Measurements from ENCODE around the gene S100A6. TPM values are rescaled to one million over a fixed set of nuclear protein-coding genes. Genes with fewer than 3 reads are reported as not detected.

The S100A6 gene
- total RNA-seq, 1 donor from 2014 or later = 1.1 TPM

GRCh38 chr1:153557877-153558276, 22.1 kb upstream of the S100A6 start:
- TF ChIP-seq CTCF (IDR thresholded peaks at IDR 0.05) = no peak
- Mint-ChIP-seq H3K4me1 (ENCODE audit: unreplicated experiment) (peaks cover 14% of the 10 kb centered on the region), H3K9me3 (ENCODE audit: unreplicated experiment) (no peaks in the 10 kb centered on the region), H3K27me3 (ENCODE audit: unreplicated experiment) (no peaks in the 10 kb centered on the region), H3K27ac (ENCODE audit: unreplicated experiment) (no peak overlapping the region), H3K36me3 (ENCODE audit: unreplicated experiment) (no peaks in the 10 kb centered on the region), H3K4me3 (ENCODE audit: unreplicated experiment) (no peak overlapping the region)
- no peak for DNase-seq (ENCODE audit: extremely low spot score, unreplicated experiment)

- no peak for TF ChIP-seq CTCF (IDR thresholded peaks at IDR 0.05)
- no peaks in the 10 kb centered on the region for H3K9me3 Mint-ChIP-seq (ENCODE audit: unreplicated experiment)
- no peaks in the 10 kb centered on the region for H3K36me3 Mint-ChIP-seq (ENCODE audit: unreplicated experiment)
- peaks cover 18% of the 10 kb centered on the region for H3K4me1 Mint-ChIP-seq (ENCODE audit: unreplicated experiment)
- no peak overlapping the region for H3K4me3 Mint-ChIP-seq (ENCODE audit: unreplicated experiment)
- DNase-seq (ENCODE audit: extremely low spot score, unreplicated experiment) = no peak
- H3K27me3 Mint-ChIP-seq (ENCODE audit: unreplicated experiment) = no peaks in the 10 kb centered on the region
- no peak overlapping the region for H3K27ac Mint-ChIP-seq (ENCODE audit: unreplicated experiment)
Observed at GRCh38 chr1:153556348-153556747, 20.6 kb upstream of the S100A6 start.

GRCh38 chr1:153553830-153554541, 18.2 kb upstream of the S100A6 start:
- peak overlapping the region; percentile 70 for H3K27ac Mint-ChIP-seq (ENCODE audit: unreplicated experiment)

GRCh38 chr1:153553096-153553495, 17.3 kb upstream of the S100A6 start:
- H3K27me3 Mint-ChIP-seq (ENCODE audit: unreplicated experiment) = no peaks in the 10 kb centered on the region
- H3K27ac Mint-ChIP-seq (ENCODE audit: unreplicated experiment) = peak overlapping the region; percentile 70
- H3K4me1 Mint-ChIP-seq (ENCODE audit: unreplicated experiment) = peaks cover 45% of the 10 kb centered on the region
- no peaks in the 10 kb centered on the region for H3K36me3 Mint-ChIP-seq (ENCODE audit: unreplicated experiment)
- DNase-seq (ENCODE audit: extremely low spot score, unreplicated experiment) = no peak
- no peaks in the 10 kb centered on the region for H3K9me3 Mint-ChIP-seq (ENCODE audit: unreplicated experiment)
- H3K4me3 Mint-ChIP-seq (ENCODE audit: unreplicated experiment) = no peak overlapping the region
- TF ChIP-seq CTCF (IDR thresholded peaks at IDR 0.05) = no peak

More at GRCh38 chr1:153553830-153554541, 18.2 kb upstream of the S100A6 start:
- Mint-ChIP-seq H3K27me3 (ENCODE audit: unreplicated experiment) (no peaks in the 10 kb centered on the region), H3K4me3 (ENCODE audit: unreplicated experiment) (no peak overlapping the region), H3K9me3 (ENCODE audit: unreplicated experiment) (no peaks in the 10 kb centered on the region), H3K4me1 (ENCODE audit: unreplicated experiment) (peaks cover 36% of the 10 kb centered on the region), H3K36me3 (ENCODE audit: unreplicated experiment) (no peaks in the 10 kb centered on the region)
- no peak for DNase-seq (ENCODE audit: extremely low spot score, unreplicated experiment)
- no peak for TF ChIP-seq CTCF (IDR thresholded peaks at IDR 0.05)

- no peak for DNase-seq (ENCODE audit: extremely low spot score, unreplicated experiment)
- Mint-ChIP-seq H3K4me1 (ENCODE audit: unreplicated experiment) (peaks cover 53% of the 10 kb centered on the region), H3K9me3 (ENCODE audit: unreplicated experiment) (no peaks in the 10 kb centered on the region), H3K27ac (ENCODE audit: unreplicated experiment) (no peak overlapping the region), H3K36me3 (ENCODE audit: unreplicated experiment) (no peaks in the 10 kb centered on the region), H3K27me3 (ENCODE audit: unreplicated experiment) (no peaks in the 10 kb centered on the region), H3K4me3 (ENCODE audit: unreplicated experiment) (no peak overlapping the region)
- no peak for TF ChIP-seq CTCF (IDR thresholded peaks at IDR 0.05)
Observed at GRCh38 chr1:153552335-153552734, 16.5 kb upstream of the S100A6 start.

Measured in osteocyte (in vitro differentiated cells).